HG02610 (cell line): ENCODE data around the gene C1orf198.

Source experiments
- ATAC-seq: cut with Tn5 transposase; IDR thresholded peaks from one replicate; pipeline ENCODE4 v1.9.1; 2021; ENCODE audit warnings: mild to moderate bottlenecking, moderate library complexity; ENCODE audit not compliant: unreplicated experiment

The C1orf198 gene

DNA sequence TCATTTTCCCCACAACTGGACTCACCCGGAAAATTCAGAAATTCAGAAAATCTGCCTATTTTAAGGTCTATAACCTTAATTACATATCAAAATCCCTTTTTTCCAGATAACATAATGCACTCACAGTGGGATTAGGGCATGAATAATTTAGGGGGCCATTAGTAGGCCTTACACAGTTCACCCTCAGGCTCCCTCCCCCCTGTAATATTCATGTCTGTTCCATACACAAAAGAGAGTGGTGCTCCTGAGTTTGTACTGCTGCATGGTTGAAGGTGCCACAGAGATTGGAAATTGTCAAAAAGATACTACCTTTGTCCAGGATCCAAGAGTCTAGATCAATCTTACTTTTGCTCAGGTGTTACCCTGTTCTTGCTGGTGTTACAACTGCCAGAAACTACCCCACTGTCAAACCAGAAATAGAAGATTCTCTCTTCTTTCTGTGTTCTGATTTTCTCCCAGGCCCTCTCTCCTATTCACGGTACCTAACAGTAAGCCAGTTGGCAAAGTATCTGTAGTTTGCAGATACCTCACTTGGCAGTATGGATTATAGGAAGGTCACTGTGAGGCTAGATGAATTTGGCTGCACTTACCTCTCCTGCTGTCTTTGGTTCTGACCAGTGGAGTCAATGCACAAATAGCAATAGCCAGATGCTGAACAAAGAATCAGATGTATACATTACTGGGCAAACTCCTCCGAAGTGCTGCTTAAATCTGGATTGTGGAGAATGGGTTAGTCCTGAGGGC lies 53.2 kb downstream of the C1orf198 start:
- no peak for ATAC-seq

DNA sequence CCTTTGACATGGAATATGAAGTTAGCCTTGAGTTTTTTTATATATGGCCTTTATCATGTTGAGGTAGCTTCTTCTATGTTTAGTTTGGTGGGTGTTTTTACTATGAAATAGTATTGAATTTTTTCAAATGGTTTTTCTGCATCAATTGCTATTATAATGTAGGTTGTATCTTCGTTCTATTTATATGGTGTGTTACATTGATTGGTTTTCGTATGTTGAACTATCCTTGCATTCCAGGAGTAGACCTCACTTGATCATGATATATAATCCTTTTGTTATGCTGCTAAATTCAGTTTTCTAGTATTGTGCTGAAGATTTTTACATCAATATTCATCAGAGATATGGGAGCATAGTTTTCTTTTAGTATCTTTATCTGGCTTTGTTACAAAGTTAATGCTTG lies 55.8 kb downstream of the C1orf198 start:
- ATAC-seq, result no peak

DNA sequence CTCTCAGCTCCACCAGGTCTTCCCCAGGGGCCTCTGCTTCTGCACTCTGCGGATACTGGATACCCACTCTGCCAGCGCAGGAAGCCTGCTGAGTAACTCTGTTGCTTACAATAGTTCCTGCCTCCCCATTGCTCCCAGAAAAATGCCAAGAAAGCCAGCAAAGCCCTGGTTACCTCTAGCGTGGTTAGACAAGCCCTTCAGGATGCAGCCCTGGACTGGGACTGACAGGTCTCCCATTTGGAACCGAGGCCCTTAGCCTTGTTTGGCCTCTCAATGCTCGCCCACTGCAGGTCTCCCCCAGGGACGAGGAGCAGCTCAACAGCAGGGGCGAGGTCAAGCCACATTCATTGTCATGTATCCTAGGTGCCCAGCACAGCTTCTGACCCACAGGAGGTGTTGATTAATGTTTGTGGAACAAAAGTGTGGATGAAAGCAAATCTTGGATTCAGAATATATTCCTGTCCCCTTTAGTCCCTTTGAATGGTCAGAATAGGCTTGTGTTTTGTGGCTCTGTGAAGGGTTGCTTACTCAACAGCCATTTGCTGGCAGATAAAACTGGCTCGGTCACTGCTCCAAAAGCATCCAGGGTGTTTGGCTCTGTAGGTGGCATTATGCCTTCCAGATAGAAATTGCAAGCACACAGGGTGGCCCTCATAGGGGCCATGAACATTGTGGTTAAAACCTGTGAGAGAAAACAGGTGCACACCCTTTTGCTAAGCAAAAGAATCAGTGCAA lies 58.9 kb downstream of the C1orf198 start:
- ATAC-seq, result no peak

DNA sequence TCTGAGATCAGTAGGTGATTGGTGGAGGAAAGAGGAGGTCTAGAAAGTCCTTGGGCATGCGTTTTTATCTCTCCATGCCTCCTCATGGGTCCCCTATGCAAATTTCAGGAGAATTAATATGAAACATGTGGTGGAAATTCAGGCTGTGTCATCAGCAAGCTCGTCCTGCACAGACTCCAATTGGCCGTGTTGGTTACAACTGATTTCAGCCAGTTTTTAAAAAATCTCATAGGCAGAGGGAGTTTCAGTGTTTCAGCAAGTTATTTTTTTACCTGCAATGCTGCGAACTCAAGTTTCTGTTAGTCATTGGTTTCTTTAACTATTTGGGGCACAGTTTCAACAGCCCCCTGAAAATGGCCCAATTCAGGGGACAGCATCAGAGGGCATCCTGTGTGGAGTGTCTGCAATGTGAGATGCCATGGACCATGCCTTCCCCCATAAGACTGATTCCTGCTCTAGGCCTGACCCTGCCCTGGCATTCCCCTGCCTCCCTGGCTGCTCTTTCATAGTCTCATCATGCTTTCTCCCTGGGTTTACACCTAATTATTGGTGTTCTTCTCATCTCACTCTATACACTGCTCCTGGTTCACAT lies 59.9 kb downstream of the C1orf198 start:
- no peak for ATAC-seq

DNA sequence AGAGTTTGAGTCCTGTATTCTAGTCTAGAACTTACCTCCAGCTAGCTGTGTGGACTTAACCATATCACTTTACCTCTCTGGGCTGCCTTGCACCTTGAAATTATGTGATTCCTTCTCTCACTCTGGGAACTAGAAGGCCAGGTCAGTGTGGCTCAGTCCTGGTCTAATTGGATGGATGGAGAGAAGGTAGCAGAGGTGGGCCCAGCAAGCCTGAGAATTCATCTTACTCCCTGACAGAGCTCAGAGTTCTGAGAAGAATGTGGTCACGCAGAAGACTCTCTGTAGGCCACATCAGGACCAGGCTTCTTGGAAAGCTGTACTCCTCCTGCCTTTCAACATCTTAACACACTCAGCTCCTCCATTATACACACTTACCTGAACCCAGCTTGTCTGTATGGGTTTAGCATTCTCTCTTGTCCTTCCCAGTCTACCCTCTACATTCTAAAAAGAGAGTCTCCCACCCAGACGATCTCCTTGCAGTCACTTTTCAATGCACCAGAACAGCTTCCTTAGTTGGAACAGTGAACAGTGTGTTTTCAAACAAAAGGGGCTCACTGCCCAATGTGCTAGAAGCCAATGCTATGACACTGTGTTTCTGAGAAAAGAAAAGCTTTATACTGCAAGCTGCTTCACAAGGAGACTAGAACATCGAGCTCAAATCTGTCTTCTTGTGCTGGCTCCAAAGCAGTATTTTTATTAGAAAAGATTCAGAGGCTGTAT lies 60.6 kb downstream of the C1orf198 start:
- no peak for ATAC-seq

DNA sequence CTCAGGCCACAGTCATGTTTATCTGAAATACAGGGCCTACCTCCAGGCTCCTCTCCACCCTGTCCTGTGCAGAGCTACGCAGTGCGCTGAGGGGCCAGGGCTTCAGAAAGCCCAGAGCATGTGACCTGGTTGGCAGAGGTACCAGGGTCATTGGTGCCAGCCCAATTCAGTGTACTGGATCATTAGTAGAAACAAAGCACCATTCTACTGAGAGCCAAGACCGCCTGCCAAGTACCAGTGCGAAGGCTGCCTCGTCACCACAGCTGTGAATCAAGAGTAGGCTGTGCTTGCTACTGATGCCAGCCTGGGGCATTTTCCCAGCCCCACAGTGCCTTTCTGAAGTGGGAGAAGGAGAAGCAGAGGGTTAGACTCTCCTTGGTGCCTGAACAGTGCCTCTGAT lies 61.3 kb downstream of the C1orf198 start:
- ATAC-seq, result no peak

DNA sequence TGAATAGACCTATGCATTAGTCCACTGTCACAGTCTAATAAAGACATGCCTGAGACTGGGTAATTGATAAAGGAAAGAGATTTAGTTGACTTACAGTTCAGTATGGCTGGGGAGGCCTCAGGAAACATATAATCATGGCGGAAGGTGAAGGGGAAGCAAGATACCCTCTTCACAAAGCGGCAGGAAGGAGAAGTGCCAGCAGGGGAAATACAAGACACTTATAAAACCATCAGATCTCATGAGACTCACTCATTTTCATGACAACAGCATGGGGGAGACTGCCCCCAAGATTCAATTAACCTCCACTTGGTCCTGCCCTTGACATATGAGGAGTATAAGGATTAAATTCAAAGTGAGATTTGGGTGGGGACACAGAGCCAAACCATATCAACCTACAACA lies 61.8 kb downstream of the C1orf198 start:
- no peak for ATAC-seq

DNA sequence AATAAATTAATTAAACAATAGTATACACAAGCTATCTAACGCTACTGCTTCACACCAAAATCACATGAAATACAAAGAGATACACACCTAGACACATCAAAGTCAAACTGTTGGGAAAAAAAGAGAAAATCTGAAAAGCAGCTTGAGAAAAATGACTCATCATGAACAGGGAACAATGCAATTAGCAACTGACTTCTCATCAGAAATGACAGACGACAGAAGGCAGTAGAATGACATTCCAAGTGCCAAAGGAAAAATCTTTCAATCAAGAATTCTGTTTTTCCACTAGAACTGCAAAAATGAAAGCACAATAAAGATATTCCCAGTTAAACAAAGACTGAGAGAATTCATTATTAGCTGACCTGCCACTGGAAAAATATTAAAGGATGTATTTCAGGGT lies 63.9 kb downstream of the C1orf198 start:
- ATAC-seq, result no peak

DNA sequence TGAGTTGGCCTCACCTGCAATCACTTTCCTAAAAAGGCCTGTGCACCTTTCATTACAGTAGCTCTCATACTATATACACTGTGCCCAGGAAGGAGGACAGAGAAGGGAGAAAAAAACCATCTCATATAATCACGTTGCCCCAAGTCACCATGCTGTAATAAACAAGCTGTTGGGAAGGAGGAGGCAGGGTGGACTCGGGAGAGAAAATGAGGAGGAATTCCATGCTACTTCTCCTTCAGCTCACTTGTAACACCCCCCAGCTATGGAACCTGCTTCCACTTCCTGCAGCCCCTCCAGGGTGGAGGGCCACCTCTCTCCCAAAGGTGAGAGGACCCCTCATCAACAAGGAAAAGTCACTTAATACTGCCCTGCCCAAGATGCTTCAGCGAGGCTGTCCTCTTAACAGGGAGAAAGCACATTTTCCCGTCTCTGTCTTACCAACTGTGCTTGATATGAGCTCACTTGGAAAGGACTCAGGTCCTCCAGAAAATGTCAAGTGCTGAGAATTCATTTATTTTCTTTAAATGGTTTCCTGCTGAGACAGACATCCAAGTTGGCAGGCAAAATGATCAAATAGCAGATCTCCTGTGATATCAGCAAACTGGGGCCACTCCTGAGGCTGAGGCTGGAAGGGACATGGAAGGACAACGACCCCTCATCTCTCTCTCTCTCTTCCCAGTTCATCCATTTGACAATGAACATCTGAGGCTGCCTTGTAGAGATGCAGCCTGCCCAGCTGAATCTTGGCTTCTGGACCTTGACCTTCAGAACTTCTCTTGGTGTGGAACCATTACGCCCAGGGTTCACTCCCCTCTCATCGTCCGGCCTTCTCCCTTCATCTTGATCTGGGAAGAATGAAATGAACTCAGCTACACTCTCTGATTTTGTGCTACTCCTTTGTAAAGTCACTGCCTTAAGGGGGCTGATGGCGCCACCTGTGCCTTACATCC lies 67.2 kb downstream of the C1orf198 start:
- no peak for ATAC-seq

DNA sequence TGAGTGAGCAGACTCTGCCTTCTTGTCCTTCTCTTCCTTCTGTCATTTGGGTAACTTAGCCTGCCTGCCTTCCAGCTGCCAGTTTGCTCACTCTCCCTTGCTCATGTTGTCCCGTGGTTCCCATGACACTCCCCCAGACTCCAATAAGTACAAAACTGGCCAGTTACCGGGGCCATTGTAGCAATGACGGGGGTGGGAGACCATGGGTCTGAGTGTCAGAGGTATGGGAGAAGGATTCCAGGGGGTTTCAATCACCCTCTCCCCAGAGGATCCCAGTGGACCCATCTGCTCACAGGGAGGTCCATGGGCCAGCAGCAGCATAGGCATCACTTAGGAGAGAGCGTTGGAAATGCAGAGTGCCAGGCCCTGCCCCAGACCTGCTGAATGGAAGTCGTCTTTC lies 69.8 kb downstream of the C1orf198 start:
- no peak for ATAC-seq

DNA sequence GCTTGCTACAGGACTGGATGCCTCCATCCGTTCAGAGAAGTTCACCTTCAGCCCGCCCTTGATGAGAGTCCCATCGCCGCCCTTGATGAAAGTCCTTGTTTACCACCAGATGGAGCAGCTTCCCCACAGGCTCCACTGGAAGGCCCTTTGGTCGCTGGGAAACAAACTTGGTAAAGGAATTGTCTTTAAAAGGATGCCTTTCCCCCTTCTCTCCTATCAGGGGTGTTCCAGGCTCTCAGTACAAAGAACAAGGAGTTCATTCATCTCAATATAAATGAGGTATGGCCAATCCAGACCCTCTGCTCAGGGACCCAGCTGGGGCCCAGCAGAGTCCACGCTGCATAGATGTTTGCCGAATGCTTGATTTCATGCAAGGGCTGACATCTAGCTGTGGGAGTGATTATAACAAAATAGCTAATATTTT lies 70.4 kb downstream of the C1orf198 start:
- no peak for ATAC-seq

DNA sequence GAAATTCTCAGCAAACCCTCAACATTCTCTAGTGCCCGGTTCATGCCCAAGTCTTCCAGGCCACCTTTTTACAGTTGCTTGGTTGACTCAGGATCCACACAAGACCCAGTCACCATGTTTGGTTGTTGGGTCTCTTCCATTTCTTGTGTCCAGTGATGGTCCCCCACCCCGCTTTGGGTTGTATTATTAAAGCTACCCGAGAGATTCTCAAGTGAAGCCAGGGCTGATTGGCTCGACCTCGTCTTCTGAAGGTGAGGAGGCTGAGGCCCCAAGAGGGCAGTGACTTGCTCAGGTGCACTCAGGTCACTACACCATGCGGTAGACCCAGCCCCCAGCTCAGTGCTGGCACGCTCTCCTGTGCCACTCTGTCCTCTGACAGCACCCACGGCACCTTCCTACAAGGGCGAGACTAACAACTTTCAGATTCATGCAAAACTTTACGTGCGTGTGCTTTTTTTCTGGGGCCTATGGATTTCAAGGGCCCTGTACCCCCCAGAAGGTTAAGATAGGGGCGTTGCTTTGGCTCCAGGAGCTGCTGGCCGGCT lies 70.9 kb downstream of the C1orf198 start:
- no peak for ATAC-seq

DNA sequence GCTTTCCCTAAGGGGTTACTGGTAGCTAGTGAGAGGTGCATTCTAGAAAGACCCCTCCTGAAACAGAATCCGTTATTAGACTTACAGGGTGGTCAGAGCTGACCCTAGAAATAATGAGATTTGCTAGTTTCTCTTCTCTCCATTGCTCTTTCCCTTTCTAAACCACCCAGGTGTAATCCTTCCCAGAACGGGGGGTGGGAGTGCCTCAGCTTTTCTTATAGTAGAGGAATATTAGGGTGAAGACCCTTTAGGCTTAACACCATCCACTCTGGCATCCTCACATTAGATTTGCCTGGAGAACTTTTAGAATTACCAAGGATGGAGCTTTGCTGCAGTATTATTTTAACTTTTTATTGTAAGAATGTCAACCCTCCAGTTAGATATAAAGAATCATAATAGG lies 71.7 kb downstream of the C1orf198 start:
- ATAC-seq, result no peak

DNA sequence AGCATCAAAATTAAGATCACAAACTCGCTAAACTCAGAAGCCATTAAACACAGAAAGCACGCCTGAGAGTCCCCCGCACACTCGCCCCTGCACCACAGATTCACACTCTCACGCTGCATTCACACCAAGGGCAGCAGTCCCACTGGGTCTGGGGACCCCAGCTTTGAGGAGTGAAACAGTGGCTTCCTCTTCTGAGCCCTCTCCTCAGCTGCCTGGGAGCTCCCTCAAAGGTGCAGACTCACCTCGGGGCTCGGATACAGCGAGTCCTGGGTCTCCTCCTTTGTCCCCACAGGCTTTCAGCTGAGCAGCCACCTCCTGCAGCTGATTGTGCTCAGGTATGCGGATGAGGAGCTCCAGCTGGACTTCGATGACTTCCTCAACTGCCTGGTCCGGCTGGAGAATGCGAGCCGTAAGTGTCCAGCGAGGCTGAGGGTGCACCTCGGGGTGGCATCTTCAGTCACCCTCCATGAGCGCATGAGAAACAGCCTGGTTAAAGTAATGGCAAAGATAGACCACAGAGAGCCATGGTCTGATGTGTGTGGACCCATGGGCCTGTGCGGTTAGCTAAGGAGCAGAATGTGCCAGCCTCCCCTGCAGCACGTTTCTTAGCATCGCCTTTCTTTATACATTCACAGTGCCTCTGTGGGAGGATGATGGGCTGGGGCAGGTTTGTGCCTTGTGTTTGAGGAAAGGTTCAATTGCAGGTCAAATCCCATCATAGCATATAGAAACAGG lies 73.3 kb downstream of the C1orf198 start:
- ATAC-seq, result no peak

DNA sequence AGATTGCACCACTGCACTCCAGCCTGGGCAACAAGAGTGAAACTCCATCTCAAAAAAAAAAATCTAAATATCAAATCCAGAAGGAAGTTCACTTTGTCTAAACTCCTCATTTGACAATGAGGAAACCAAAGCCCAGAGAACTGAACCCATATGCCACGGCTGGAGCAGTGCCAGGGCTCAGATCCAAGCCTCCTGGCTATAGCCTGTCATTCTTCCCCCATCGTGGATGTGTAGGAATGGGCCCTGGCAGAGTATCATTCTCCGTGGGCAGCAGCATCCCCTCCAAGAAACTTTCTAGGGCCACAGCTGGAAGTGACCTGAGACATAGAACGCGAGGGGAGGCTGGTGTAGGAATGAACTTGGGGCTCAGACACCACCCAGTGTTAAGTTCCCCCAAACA lies 73.9 kb downstream of the C1orf198 start:
- no peak for ATAC-seq

DNA sequence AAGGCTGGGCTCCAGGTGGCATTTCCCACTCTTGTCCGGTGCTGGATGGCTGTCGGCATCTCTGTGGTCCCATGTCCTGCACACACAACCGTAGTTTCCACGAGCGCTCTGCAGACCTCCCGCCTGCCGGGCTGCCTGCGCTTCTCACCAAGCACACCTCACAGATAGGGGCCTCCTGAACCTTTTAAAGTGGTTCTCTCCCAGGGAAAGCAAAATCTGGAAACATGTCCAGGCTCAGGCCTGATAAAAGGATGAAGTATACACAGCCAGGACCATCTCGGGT lies 74.9 kb downstream of the C1orf198 start:
- ATAC-seq, result no peak

DNA sequence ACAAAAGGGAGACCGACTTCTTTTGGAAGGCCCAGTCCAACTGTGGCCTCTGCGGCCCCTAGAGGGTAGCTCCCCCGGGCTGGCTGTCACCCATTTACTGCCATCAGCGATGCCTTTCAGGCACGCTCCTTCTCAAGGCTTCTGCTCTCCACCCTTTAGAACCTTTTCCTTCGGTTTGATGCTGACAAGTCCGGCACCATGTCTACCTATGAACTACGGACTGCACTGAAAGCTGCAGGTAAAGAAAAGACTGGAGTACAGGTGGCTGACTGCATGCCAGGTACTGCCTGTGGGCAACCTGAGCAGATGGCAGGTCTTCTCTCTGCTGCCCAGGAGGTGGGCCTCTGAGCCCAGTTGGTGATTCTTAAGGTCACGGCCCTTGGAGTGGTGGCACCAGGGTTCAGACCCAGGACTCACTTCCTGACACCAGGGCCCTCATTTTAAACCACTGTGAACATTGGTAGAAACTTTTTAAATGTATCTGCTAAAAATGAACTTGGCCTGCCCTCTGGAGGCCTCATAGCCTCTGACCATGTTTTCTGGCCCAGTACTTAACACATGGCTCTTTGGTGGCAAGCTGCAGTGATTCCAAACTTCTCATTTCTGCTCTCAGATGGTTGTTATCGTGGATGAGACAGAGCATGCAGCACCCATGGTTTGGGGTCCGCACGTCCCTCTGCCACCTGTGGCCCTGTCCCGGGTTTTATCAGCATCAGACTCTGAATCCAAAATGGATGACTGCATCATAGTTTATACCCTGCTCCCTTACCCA lies 75.4 kb downstream of the C1orf198 start:
- ATAC-seq, result no peak

DNA sequence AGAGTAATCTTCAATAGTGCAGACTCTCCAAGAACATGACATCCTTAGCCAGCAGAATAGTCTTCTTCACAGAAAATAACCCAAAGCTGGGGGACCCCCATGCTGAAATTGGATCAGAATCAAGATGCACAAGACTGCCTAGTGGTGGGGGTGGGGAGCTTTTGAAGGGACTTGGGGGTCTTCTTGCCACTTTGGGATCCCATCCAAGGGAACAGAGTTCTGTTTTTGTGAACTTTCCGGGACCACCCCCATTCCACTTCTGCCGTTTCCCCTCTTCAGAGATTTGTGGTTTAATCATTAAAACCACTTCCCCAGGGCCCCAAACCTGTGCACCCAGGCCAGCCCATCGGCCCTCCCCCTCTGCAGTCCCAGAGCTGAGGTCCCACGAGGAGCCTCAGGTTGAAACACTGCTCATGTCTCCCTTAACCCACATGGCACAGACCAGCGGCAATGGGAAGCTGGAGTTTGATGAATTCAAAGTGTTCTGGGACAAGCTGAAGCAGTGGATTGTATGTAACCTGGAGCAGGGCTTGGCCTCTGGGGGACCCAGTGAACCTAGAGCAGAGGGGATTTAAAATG lies 76.2 kb downstream of the C1orf198 start:
- ATAC-seq, result no peak

DNA sequence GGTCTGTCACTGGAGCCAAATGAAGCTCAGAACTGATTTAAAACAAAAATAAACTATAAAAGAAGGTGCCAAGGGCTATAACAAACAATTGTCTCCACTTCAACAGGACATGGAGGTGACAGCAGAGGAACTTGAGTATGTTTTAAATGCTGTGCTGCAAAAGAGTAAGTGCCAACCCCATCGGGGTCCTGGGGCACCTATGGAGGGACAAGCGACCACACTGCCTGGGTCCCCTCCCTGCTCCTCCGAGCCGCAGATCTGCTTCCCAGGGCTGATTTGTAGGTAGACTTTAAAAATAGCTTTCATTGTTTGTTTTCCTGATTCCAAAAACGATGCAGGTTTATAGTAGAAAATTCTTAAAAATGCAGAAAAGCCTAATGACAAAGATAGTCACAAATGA lies 78.3 kb downstream of the C1orf198 start:
- no peak for ATAC-seq
